GM12801 (cell line): ENCODE data around the gene ETF1.

Experiments
- CTCF ChIP-seq: IDR thresholded peaks from one replicate; pipeline ENCODE4 v1.5.1; 2011; ENCODE audit warnings: control low read depth; ENCODE audit not compliant: insufficient read length; ENCODE audit errors: extremely low read depth

ETF1 gene

GRCh38 chr5:138536665-138537315 is 6.2 kb downstream of the ETF1 start:
- TF ChIP-seq CTCF: no peak

GRCh38 chr5:138536215-138536614 is 6.8 kb downstream of the ETF1 start:
- TF ChIP-seq CTCF: no peak

- no peak for TF ChIP-seq CTCF
These were observed 8.8 kb downstream of the ETF1 start for GRCh38 chr5:138533973-138534941.

- TF ChIP-seq CTCF: no peak
These were observed 13.2 kb downstream of the ETF1 start for GRCh38 chr5:138529812-138530211.

- TF ChIP-seq CTCF: no peak
These were observed 14.1 kb downstream of the ETF1 start for GRCh38 chr5:138528744-138529469.

GRCh38 chr5:138528208-138528607 is 14.8 kb downstream of the ETF1 start:
- TF ChIP-seq CTCF: no peak

- no peak for TF ChIP-seq CTCF
These were observed 15.9 kb downstream of the ETF1 start for GRCh38 chr5:138527170-138527569.
